SK-N-SH (cell line): ENCODE results near the gene ARMC3. TPM values are rescaled to one million over a fixed set of nuclear protein-coding genes. Genes with fewer than 3 reads are reported as not detected.

Experiments used
- CTCF ChIA-PET: fragments of 300-600, 350-600 bp; formaldehyde crosslinking; extraction: SDS; loops from one replicate; lab custom pipeline; 2021; lab: Yijun Ruan, JAX
- POLR2A ChIA-PET: fragments of 350-600 bp; sonication (Branson Sonifier 250); formaldehyde crosslinking; extraction: SDS; loops from one replicate; lab custom pipeline; 2020; ENCODE audit warnings: antibody characterized with exemption, inconsistent platforms; lab: Yijun Ruan, JAX
- DNase-seq: peaks from one replicate; pipeline ENCODE4 v3.0.0; 2012
- H2AFZ ChIP-seq: fragments of 200-600 bp; sonication (generic); 2 replicates; pipeline ENCODE4 v1.8.1; 2016; ENCODE audit warnings: antibody characterized with exemption, mild to moderate bottlenecking, low read depth
- H3F3A ChIP-seq: fragments of 200-600 bp; sonication (generic); replicated peaks from 2 replicates; pipeline ENCODE3; 2016; ENCODE audit warnings: antibody characterized with exemption, mild to moderate bottlenecking; ENCODE audit not compliant: insufficient read depth
- H3K27ac ChIP-seq, 2 experiments: fragments of 200-500 bp in 1 of 2; fragments of 200-600 bp in 1 of 2; sonication (Bioruptor generic) in 1 of 2; sonication (generic), shearing (Covaris generic) in 1 of 2; 2 replicates each; pipeline versions ENCODE4 v1.5.1 to v1.6.1; 2014 to 2016; ENCODE audit warnings: low read depth in 2 of 2, inconsistent platforms in 1 of 2, low read length in 1 of 2, mild to moderate bottlenecking in 1 of 2, mixed read lengths in 1 of 2
- H3K27me3 ChIP-seq: fragments of 200-600 bp; sonication (generic), shearing (Covaris generic); 2 replicates; pipeline ENCODE4 v1.6.1; 2016; ENCODE audit warnings: mixed run types; ENCODE audit not compliant: insufficient read depth
- H3K36me3 ChIP-seq, 2 experiments: fragments of 200-500 bp in 1 of 2; fragments of 200-600 bp in 1 of 2; sonication (Bioruptor generic) in 1 of 2; sonication (generic) in 1 of 2; replicated peaks in 1 of 2; 2 replicates each; pipeline versions ENCODE3 to v1.5.1; 2014 to 2016; ENCODE audit warnings: low read length in 1 of 2, mild to moderate bottlenecking in 1 of 2; ENCODE audit not compliant: insufficient read depth in 2 of 2, control insufficient read depth in 1 of 2
- H3K4me1 ChIP-seq, 2 experiments: fragments of 200-500 bp in 1 of 2; fragments of 200-600 bp in 1 of 2; sonication (Bioruptor generic) in 1 of 2; sonication (generic), shearing (Covaris generic) in 1 of 2; 2 replicates each; pipeline versions ENCODE4 v1.5.1 to v1.6.1; 2014 to 2016; ENCODE audit warnings: low read depth in 1 of 2, low read length in 1 of 2, mixed run types in 1 of 2; ENCODE audit not compliant: insufficient read depth in 2 of 2, control insufficient read depth in 1 of 2
- H3K4me2 ChIP-seq: fragments of 200-600 bp; sonication (generic), shearing (Covaris generic); 2 replicates; pipeline ENCODE4 v1.6.1; 2017; ENCODE audit warnings: mixed run types
- H3K4me3 ChIP-seq, 2 experiments: fragments of 200-500 bp in 1 of 2; fragments of 200-600 bp in 1 of 2; sonication (Bioruptor generic) in 1 of 2; sonication (generic), shearing (Covaris generic) in 1 of 2; 2 replicates each; pipeline versions ENCODE4 v1.5.1 to v1.8.1; 2014 to 2016; ENCODE audit warnings: low read depth in 2 of 2, inconsistent platforms in 1 of 2, low read length in 1 of 2, mild to moderate bottlenecking in 1 of 2, mixed read lengths in 1 of 2, moderate library complexity in 1 of 2
- H3K79me2 ChIP-seq: fragments of 200-600 bp; sonication (generic); 2 replicates; pipeline ENCODE4 v1.8.1; 2017; ENCODE audit warnings: mild to moderate bottlenecking; ENCODE audit not compliant: insufficient read depth
- H3K9ac ChIP-seq: fragments of 200-600 bp; sonication (generic); 2 replicates; pipeline ENCODE4 v1.6.1; 2017; ENCODE audit warnings: mixed run types
- H3K9me2 ChIP-seq: fragments of 200-600 bp; sonication (generic); 2 replicates; pipeline ENCODE4 v1.6.1; 2017; ENCODE audit warnings: mixed run types
- H3K9me3 ChIP-seq: fragments of 200-600 bp; sonication (generic); 2 replicates; pipeline ENCODE4 v1.6.1; 2017; ENCODE audit warnings: mixed run types, mild to moderate bottlenecking, moderate library complexity
- H4K20me1 ChIP-seq: fragments of 200-600 bp; sonication (generic); 2 replicates; pipeline ENCODE4 v1.6.1; 2017; ENCODE audit warnings: mild to moderate bottlenecking, mixed run types; ENCODE audit not compliant: insufficient read depth
- CHD2 ChIP-seq: fragments of 150-350 bp; IDR thresholded peaks from 2 replicates; pipeline ENCODE4 v1.6.1; 2018; ENCODE audit warnings: low read length; ENCODE audit not compliant: partially characterized antibody
- CTCF ChIP-seq: fragments of 200-600 bp; sonication (generic); IDR thresholded peaks from 2 replicates; pipeline ENCODE4 v1.6.1; 2017; ENCODE audit warnings: antibody characterized with exemption, mild to moderate bottlenecking, moderate library complexity
- ELF1 ChIP-seq: IDR thresholded peaks from 2 replicates; pipeline ENCODE4 v1.4.0; 2012
- EZH2phosphoT487 ChIP-seq: fragments of 200-600 bp; sonication (generic); IDR thresholded peaks from 2 replicates; pipeline ENCODE4 v1.6.1; 2017; ENCODE audit warnings: low read depth, mixed run types, mild to moderate bottlenecking, antibody characterized with exemption, moderate library complexity, borderline replicate concordance
- FOSL2 ChIP-seq: IDR thresholded peaks from 2 replicates; pipeline ENCODE4 v1.4.0; 2012; ENCODE audit warnings: low read depth, mild to moderate bottlenecking, moderate library complexity, borderline replicate concordance
- FOXJ3 ChIP-seq: sonication (generic); formaldehyde crosslinking; IDR thresholded peaks from 2 replicates; pipeline ENCODE4 v1.5.1; 2020; ENCODE audit warnings: mild to moderate bottlenecking, missing genetic modification reagents
- FOXM1 ChIP-seq: IDR thresholded peaks from 2 replicates; pipeline ENCODE4 v1.4.0; 2012; ENCODE audit warnings: low read depth, mild to moderate bottlenecking
- JUND ChIP-seq: IDR thresholded peaks from 2 replicates; pipeline ENCODE4 v1.4.0; 2012
- MAX ChIP-seq: IDR thresholded peaks from 2 replicates; pipeline ENCODE4 v1.4.0; 2012; ENCODE audit warnings: low read depth
- MEF2A ChIP-seq: IDR thresholded peaks from 2 replicates; pipeline ENCODE4 v1.4.0; 2012; ENCODE audit warnings: low read depth, borderline replicate concordance
- NFIC ChIP-seq: IDR thresholded peaks from 2 replicates; pipeline ENCODE4 v1.4.0; 2012; ENCODE audit warnings: borderline replicate concordance
- PBX3 ChIP-seq: IDR thresholded peaks from 2 replicates; pipeline ENCODE4; 2012
- SIN3A ChIP-seq: IDR thresholded peaks from 2 replicates; pipeline ENCODE4 v1.6.1; 2012; ENCODE audit warnings: low read depth, mild to moderate bottlenecking, low read length, moderate library complexity, borderline replicate concordance
- SMC3 ChIP-seq: IDR thresholded peaks from 2 replicates; pipeline ENCODE4 v1.6.1; 2012; ENCODE audit warnings: low read depth, low read length, improper control_type of control experiment
- TAF1 ChIP-seq: IDR thresholded peaks from 2 replicates; pipeline ENCODE4 v1.6.1; 2012; ENCODE audit warnings: low read depth, mild to moderate bottlenecking, low read length, moderate library complexity, borderline replicate concordance
- TEAD4 ChIP-seq: IDR thresholded peaks from 2 replicates; pipeline ENCODE4 v1.4.0; 2012; ENCODE audit warnings: mild to moderate bottlenecking, borderline replicate concordance; ENCODE audit not compliant: insufficient read depth
- YY1 ChIP-seq: IDR thresholded peaks from 2 replicates; pipeline ENCODE4 v1.4.0; 2012; ENCODE audit warnings: low read depth, mild to moderate bottlenecking
- WGBS: methylation state at CpG from one replicate; pipeline ENCODE4 v1.1.6; 2017; ENCODE audit warnings: low lambda C conversion rate; 5-methylcytosine and 5-hydroxymethylcytosine counted together
- polyA plus RNA-seq, 3 experiments: library from polyadenylated mRNA; depleted of rRNA; stranded (reverse); fragments of >200 nt; gene quantifications; 2 replicates each; pipeline ENCODE4 v1.2.3, GENCODE V29; 2012
- TF ChIP-seq, protein P1 (sequence below): IDR thresholded peaks from 2 replicates; pipeline ENCODE4 v1.4.0; 2012; ENCODE audit warnings: low read depth, borderline replicate concordance
- TF ChIP-seq, protein P2 (sequence below): fragments of 150-350 bp; IDR thresholded peaks from 2 replicates; pipeline ENCODE4 v1.6.1; 2016; ENCODE audit warnings: mild to moderate bottlenecking, low read depth, low read length

The ARMC3 gene
- polyA plus RNA-seq, 1 of the 3 experiments (the other 2 are of a cell fraction), result not detected

DNA sequence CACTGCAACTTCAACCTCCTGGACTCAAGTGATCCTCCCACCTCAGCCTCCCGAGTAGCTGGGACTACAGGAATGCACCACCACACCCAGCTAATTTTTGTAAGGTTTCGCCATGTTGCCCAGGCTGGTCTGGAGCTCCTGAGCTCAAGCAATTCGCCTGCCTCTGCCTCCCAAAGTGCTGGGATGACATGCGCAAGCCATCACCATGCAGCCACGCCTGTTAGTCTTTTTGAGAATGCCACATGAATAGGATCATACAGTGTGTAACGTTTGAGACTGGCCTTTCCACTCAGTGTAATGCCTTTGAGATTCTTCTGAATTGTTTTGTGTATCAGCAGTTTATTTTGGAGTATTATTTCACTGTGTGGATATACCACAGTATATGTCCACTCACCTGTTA lies 91.8 kb downstream of the ARMC3 start:
- Histone ChIP-seq H4K20me1 (no peaks in the 10 kb centered on the region), H3K9me3 (no peaks in the 10 kb centered on the region), H2AFZ (no peak overlapping the region), H3K27ac (no peak overlapping the region), H3K4me3 (no peak overlapping the region)
- DNase-seq, result no peak
- TF ChIP-seq NFIC (no peak), YY1 (no peak), MEF2A (no peak), PBX3 (no peak), CHD2 (no peak), SMC3 (no peak), ELF1 (no peak), FOSL2 (no peak), SIN3A (no peak), FOXM1 (no peak), CTCF (no peak), EZH2phosphoT487 (no peak), FOXJ3 (CRISPR knock-in tag) (no peak), MAX (no peak), TEAD4 (no peak), JUND (no peak), TAF1 (no peak)
- TF ChIP-seq, protein P1, sequence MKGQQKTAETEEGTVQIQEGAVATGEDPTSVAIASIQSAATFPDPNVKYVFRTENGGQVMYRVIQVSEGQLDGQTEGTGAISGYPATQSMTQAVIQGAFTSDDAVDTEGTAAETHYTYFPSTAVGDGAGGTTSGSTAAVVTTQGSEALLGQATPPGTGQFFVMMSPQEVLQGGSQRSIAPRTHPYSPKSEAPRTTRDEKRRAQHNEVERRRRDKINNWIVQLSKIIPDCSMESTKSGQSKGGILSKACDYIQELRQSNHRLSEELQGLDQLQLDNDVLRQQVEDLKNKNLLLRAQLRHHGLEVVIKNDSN, result no peak
- TF ChIP-seq, protein P2, sequence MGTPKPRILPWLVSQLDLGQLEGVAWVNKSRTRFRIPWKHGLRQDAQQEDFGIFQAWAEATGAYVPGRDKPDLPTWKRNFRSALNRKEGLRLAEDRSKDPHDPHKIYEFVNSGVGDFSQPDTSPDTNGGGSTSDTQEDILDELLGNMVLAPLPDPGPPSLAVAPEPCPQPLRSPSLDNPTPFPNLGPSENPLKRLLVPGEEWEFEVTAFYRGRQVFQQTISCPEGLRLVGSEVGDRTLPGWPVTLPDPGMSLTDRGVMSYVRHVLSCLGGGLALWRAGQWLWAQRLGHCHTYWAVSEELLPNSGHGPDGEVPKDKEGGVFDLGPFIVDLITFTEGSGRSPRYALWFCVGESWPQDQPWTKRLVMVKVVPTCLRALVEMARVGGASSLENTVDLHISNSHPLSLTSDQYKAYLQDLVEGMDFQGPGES, result no peak
- TF ChIP-seq, all 33 proteins: peak for 0
- ChIA-PET POLR2A (no interaction called here), CTCF (interaction anchor here (0.6 to 1.2 kb wide), 2 partner anchors 16 to 1007 kb away, joined by 3 read pairs; no protein-coding TSS in a partner anchor)
- Histone ChIP-seq H3F3A (no peaks in the 10 kb centered on the region), H3K9me2 (no peaks in the 10 kb centered on the region), H3K36me3 (no peaks in the 10 kb centered on the region), H3K27me3 (no peaks in the 10 kb centered on the region), H3K9ac (no peak overlapping the region), H3K79me2 (no peaks in the 10 kb centered on the region), H3K4me1 (no peaks in the 10 kb centered on the region), H3K4me2 (no peak overlapping the region)
- WGBS, result 49% methylated on average over 6 of the region's 6 CpGs
